PFSK-1 (cell line): Measurements from ENCODE around the gene SLC9B1.

Experiments
- POLR2AphosphoS5 ChIP-seq: IDR thresholded peaks from 2 replicates; pipeline ENCODE4 v1.6.1; 2012; ENCODE audit warnings: low read depth, mild to moderate bottlenecking, control low read depth, low read length, moderate library complexity
- REST ChIP-seq, 2 experiments: IDR thresholded peaks; 2 replicates each; pipeline versions ENCODE4 v1.6.1 to v1.8.0; 2011 to 2012; ENCODE audit warnings: low read depth in 2 of 2, low read length in 2 of 2, control low read depth in 1 of 2, inconsistent platforms in 1 of 2, mild to moderate bottlenecking in 1 of 2, moderate library complexity in 1 of 2; ENCODE audit not compliant: insufficient read depth in 1 of 2

GRCh38 chr4:102862747-102863146 lies 156.8 kb downstream of the SLC9B1 start:
- no peak for TF ChIP-seq REST (IDR thresholded peaks at IDR 0.05; ENCODE audit: insufficient read depth in 1 of 2, low read depth in 2 of 2, low read length in 2 of 2)
- no peak for TF ChIP-seq POLR2AphosphoS5
